Measurements from ENCODE around the gene MGLL.

Gene MGLL

GRCh38 chr3:127741246-127741645 is 81.1 kb downstream of the MGLL start:
- Histone ChIP-seq H3K9me2 (replicated peaks; ENCODE audit: insufficient read depth, low read length) (no peaks in the 10 kb centered on the region), H3K9ac (ENCODE audit: low read length) (no peak overlapping the region), H3K9me3 (ENCODE audit: insufficient read depth, low read length) (no peaks in the 10 kb centered on the region), H3K4me2 (ENCODE audit: low read depth, low read length, poor library complexity, severe bottlenecking) (no peak overlapping the region), H3K4me3 (ENCODE audit: insufficient read depth, low read length, poor library complexity, severe bottlenecking) (no peak overlapping the region), H2AFZ (ENCODE audit: low read depth, low read length, severe bottlenecking) (no peak overlapping the region), H3K79me2 (ENCODE audit: insufficient read depth, low read length) (no peaks in the 10 kb centered on the region), H3K27ac (ENCODE audit: low read depth, low read length) (no peak overlapping the region), H3K36me3 (ENCODE audit: low read length) (no peaks in the 10 kb centered on the region), H3F3A (ENCODE audit: insufficient read depth) (0 out of 2 replicates have a peak, but pooled peaks cover 3% of the 10 kb centered on the region), H4K20me1 (ENCODE audit: low read depth, low read length) (no peaks in the 10 kb centered on the region), H3K27me3 (ENCODE audit: low read length) (no peaks in the 10 kb centered on the region)
- TF ChIP-seq CTCF (IDR thresholded peaks at IDR 0.05; ENCODE audit: insufficient read depth, low read length, poor library complexity, severe bottlenecking): no peak
- TF ChIP-seq EZH2phosphoT487 (conservative IDR thresholded peaks at IDR 0.05; ENCODE audit: low read length): no peak

- Histone ChIP-seq H3K9ac (ENCODE audit: low read length) (no peak overlapping the region), H3K79me2 (ENCODE audit: insufficient read depth, low read length) (no peaks in the 10 kb centered on the region), H2AFZ (ENCODE audit: low read depth, low read length, severe bottlenecking) (no peak overlapping the region), H3K27ac (ENCODE audit: low read depth, low read length) (no peak overlapping the region), H4K20me1 (ENCODE audit: low read depth, low read length) (no peaks in the 10 kb centered on the region), H3K9me3 (ENCODE audit: insufficient read depth, low read length) (no peaks in the 10 kb centered on the region), H3K4me2 (ENCODE audit: low read depth, low read length, poor library complexity, severe bottlenecking) (no peak overlapping the region), H3K9me2 (replicated peaks; ENCODE audit: insufficient read depth, low read length) (no peaks in the 10 kb centered on the region), H3K27me3 (ENCODE audit: low read length) (no peaks in the 10 kb centered on the region), H3K4me3 (ENCODE audit: insufficient read depth, low read length, poor library complexity, severe bottlenecking) (no peak overlapping the region), H3F3A (ENCODE audit: insufficient read depth) (0 out of 2 replicates have a peak, but pooled peaks cover 10% of the 10 kb centered on the region), H3K36me3 (ENCODE audit: low read length) (no peaks in the 10 kb centered on the region)
- TF ChIP-seq EZH2phosphoT487 (conservative IDR thresholded peaks at IDR 0.05; ENCODE audit: low read length) (no peak), CTCF (IDR thresholded peaks at IDR 0.05; ENCODE audit: insufficient read depth, low read length, poor library complexity, severe bottlenecking) (no peak)
Measured at GRCh38 chr3:127740136-127740915, 82.0 kb downstream of the MGLL start.

GRCh38 chr3:127739347-127740135 is 82.8 kb downstream of the MGLL start:
- TF ChIP-seq EZH2phosphoT487 (conservative IDR thresholded peaks at IDR 0.05; ENCODE audit: low read length) (no peak), CTCF (IDR thresholded peaks at IDR 0.05; ENCODE audit: insufficient read depth, low read length, poor library complexity, severe bottlenecking) (no peak)
- Histone ChIP-seq H3K9me3 (ENCODE audit: insufficient read depth, low read length) (no peaks in the 10 kb centered on the region), H3K27me3 (ENCODE audit: low read length) (no peaks in the 10 kb centered on the region), H3K4me3 (ENCODE audit: insufficient read depth, low read length, poor library complexity, severe bottlenecking) (no peak overlapping the region), H2AFZ (ENCODE audit: low read depth, low read length, severe bottlenecking) (no peak overlapping the region), H3F3A (ENCODE audit: insufficient read depth) (0 out of 2 replicates have a peak, but pooled peaks cover 10% of the 10 kb centered on the region), H4K20me1 (ENCODE audit: low read depth, low read length) (no peaks in the 10 kb centered on the region), H3K36me3 (ENCODE audit: low read length) (no peaks in the 10 kb centered on the region), H3K9me2 (replicated peaks; ENCODE audit: insufficient read depth, low read length) (no peaks in the 10 kb centered on the region), H3K4me2 (ENCODE audit: low read depth, low read length, poor library complexity, severe bottlenecking) (no peak overlapping the region), H3K27ac (ENCODE audit: low read depth, low read length) (no peak overlapping the region), H3K79me2 (ENCODE audit: insufficient read depth, low read length) (no peaks in the 10 kb centered on the region), H3K9ac (ENCODE audit: low read length) (no peak overlapping the region)
